HG03025 (cell line): Measurements from ENCODE around the gene SLC2A6.

ENCODE experiments used
- ATAC-seq: cut with Tn5 transposase; IDR thresholded peaks from one replicate; pipeline ENCODE4 v1.9.1; 2021; ENCODE audit warnings: mild to moderate bottlenecking, moderate library complexity; ENCODE audit not compliant: unreplicated experiment, low FRiP score

SLC2A6 gene

GRCh38 chr9:133445293-133445969 is 33.5 kb downstream of the SLC2A6 start:
- no peak for ATAC-seq

- ATAC-seq = no peak
These were observed 34.9 kb downstream of the SLC2A6 start for GRCh38 chr9:133443982-133444381.

- no peak for ATAC-seq
These were observed 35.7 kb downstream of the SLC2A6 start for GRCh38 chr9:133443248-133443647.

- no peak for ATAC-seq
These were observed 37.3 kb downstream of the SLC2A6 start for GRCh38 chr9:133441571-133441970.

GRCh38 chr9:133440874-133441273 is 38.0 kb downstream of the SLC2A6 start:
- no peak for ATAC-seq

GRCh38 chr9:133439337-133439736 is 39.6 kb downstream of the SLC2A6 start:
- ATAC-seq = no peak

GRCh38 chr9:133437753-133438531 is 41.0 kb downstream of the SLC2A6 start:
- no peak for ATAC-seq

GRCh38 chr9:133436681-133437080 is 42.2 kb downstream of the SLC2A6 start:
- ATAC-seq = no peak

GRCh38 chr9:133433351-133433843 is 45.5 kb downstream of the SLC2A6 start:
- no peak for ATAC-seq

GRCh38 chr9:133430244-133430643 is 48.7 kb downstream of the SLC2A6 start:
- ATAC-seq = no peak

GRCh38 chr9:133429641-133430161 is 49.2 kb downstream of the SLC2A6 start:
- no peak for ATAC-seq

- no peak for ATAC-seq
These were observed 49.7 kb downstream of the SLC2A6 start for GRCh38 chr9:133429214-133429613.

- ATAC-seq = no peak
These were observed 50.2 kb downstream of the SLC2A6 start for GRCh38 chr9:133428617-133429101.

- no peak for ATAC-seq
These were observed 51.1 kb downstream of the SLC2A6 start for GRCh38 chr9:133427658-133428348.

- no peak for ATAC-seq
These were observed 52.9 kb downstream of the SLC2A6 start for GRCh38 chr9:133426011-133426410.

GRCh38 chr9:133425049-133425632 is 53.8 kb downstream of the SLC2A6 start:
- no peak for ATAC-seq

- ATAC-seq = no peak
These were observed 54.7 kb downstream of the SLC2A6 start for GRCh38 chr9:133424187-133424586.

- no peak for ATAC-seq
These were observed 55.7 kb downstream of the SLC2A6 start for GRCh38 chr9:133423216-133423615.

GRCh38 chr9:133421615-133422542 is 57.0 kb downstream of the SLC2A6 start, which contains the start of gene ADAMTS13:
ADAMTS13 (plus strand) TSS chr9:133422367; CDS start chr9:133422444, 77 bp downstream.
- ATAC-seq = no peak
